ENCODE data around the gene PDXP.

DNA sequence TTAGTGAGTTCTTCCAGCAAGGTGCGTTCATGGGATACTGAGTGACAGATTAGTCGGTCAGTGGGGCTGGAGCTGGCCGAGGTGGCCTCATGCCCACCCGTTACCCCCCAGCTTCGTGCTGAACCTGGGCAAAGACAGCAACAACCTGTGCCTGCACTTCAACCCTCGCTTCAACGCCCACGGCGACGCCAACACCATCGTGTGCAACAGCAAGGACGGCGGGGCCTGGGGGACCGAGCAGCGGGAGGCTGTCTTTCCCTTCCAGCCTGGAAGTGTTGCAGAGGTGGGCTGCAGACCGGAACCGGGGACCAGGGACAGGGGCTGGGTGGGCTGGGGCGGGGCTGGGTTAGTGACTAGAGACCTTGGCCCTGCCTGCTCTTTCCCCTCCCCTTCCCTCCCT lies 19.8 kb downstream of the PDXP start:
- TF ChIP-seq, protein P1, sequence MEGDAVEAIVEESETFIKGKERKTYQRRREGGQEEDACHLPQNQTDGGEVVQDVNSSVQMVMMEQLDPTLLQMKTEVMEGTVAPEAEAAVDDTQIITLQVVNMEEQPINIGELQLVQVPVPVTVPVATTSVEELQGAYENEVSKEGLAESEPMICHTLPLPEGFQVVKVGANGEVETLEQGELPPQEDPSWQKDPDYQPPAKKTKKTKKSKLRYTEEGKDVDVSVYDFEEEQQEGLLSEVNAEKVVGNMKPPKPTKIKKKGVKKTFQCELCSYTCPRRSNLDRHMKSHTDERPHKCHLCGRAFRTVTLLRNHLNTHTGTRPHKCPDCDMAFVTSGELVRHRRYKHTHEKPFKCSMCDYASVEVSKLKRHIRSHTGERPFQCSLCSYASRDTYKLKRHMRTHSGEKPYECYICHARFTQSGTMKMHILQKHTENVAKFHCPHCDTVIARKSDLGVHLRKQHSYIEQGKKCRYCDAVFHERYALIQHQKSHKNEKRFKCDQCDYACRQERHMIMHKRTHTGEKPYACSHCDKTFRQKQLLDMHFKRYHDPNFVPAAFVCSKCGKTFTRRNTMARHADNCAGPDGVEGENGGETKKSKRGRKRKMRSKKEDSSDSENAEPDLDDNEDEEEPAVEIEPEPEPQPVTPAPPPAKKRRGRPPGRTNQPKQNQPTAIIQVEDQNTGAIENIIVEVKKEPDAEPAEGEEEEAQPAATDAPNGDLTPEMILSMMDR (conservative IDR thresholded peaks at IDR 0.05; ENCODE audit: low read depth in 2 of 2), result no peak
- TF ChIP-seq, protein P2, sequence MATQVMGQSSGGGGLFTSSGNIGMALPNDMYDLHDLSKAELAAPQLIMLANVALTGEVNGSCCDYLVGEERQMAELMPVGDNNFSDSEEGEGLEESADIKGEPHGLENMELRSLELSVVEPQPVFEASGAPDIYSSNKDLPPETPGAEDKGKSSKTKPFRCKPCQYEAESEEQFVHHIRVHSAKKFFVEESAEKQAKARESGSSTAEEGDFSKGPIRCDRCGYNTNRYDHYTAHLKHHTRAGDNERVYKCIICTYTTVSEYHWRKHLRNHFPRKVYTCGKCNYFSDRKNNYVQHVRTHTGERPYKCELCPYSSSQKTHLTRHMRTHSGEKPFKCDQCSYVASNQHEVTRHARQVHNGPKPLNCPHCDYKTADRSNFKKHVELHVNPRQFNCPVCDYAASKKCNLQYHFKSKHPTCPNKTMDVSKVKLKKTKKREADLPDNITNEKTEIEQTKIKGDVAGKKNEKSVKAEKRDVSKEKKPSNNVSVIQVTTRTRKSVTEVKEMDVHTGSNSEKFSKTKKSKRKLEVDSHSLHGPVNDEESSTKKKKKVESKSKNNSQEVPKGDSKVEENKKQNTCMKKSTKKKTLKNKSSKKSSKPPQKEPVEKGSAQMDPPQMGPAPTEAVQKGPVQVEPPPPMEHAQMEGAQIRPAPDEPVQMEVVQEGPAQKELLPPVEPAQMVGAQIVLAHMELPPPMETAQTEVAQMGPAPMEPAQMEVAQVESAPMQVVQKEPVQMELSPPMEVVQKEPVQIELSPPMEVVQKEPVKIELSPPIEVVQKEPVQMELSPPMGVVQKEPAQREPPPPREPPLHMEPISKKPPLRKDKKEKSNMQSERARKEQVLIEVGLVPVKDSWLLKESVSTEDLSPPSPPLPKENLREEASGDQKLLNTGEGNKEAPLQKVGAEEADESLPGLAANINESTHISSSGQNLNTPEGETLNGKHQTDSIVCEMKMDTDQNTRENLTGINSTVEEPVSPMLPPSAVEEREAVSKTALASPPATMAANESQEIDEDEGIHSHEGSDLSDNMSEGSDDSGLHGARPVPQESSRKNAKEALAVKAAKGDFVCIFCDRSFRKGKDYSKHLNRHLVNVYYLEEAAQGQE (IDR thresholded peaks at IDR 0.05; ENCODE audit: unreplicated experiment), result no peak
- TF ChIP-seq POLR2AphosphoS5 (IDR thresholded peaks at IDR 0.05; ENCODE audit: low read depth), result no peak
- TF ChIP-seq CREB1 (CRISPR knock-in tag; IDR thresholded peaks at IDR 0.05; ENCODE audit: low read depth), result no peak
- no peak for TF ChIP-seq EZH2 (IDR thresholded peaks at IDR 0.05; ENCODE audit: low read depth, unreplicated experiment)
- no peak for TF ChIP-seq EZH2phosphoT487 (IDR thresholded peaks at IDR 0.05; ENCODE audit: unreplicated experiment)
- no peak for TF ChIP-seq JUNB (IDR thresholded peaks at IDR 0.05; ENCODE audit: unreplicated experiment)
- TF ChIP-seq STAT1 (IDR thresholded peaks at IDR 0.05; ENCODE audit: unreplicated experiment), result no peak
- TF ChIP-seq ETS1 (IDR thresholded peaks at IDR 0.05), result no peak

All from GM23338 (cell line).